Umbilical cord (tissue), 2 donors: ENCODE results near the gene FAM107B. TPM values are rescaled to one million over a fixed set of nuclear protein-coding genes. Genes with fewer than 3 reads are reported as not detected.
"Not testable (repeated sequence)": the region's sequence is repeated elsewhere in the genome, so short reads cannot be mapped to it uniquely, and the experiment has no call there.

Experiments
- DNase-seq: peaks from one replicate; pipeline ENCODE4 v3.0.0-alpha.2; 2015; ENCODE audit warnings: low spot score
- total RNA-seq: library from RNA; depleted of rRNA; stranded (reverse); fragments of >200 nt; gene quantifications from one replicate; pipeline ENCODE4 v1.2.3, GENCODE V29; 2014; ENCODE audit warnings: low replicate concordance; ENCODE audit not compliant: insufficient read depth

Gene FAM107B
- total RNA-seq = 27.4 TPM

DNA sequence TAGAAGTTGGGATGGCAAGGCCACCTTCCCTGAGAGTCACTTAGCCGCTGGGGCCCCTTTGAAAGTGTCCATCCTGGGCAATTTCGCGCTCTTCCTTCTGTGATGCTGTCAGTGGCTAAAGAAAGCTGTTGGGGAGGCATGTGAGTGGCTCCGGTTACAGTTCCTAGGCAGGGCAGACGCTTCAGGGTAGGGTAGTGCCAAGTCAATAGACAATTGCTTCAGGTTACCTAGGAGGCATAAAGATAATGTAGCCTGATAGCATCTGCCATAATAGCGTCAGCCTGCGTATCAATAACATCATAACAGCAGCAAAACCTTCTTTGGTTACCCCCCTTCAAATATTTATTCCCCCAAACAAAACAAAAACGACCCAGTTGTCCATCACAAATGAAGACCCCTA lies at the start of gene FAM107B:
TSS of gene FAM107B (minus strand) at position 101 of the 400 bp plus-strand sequence. CDS start 234 bp downstream, outside the sequence.
- no peak for DNase-seq

DNA sequence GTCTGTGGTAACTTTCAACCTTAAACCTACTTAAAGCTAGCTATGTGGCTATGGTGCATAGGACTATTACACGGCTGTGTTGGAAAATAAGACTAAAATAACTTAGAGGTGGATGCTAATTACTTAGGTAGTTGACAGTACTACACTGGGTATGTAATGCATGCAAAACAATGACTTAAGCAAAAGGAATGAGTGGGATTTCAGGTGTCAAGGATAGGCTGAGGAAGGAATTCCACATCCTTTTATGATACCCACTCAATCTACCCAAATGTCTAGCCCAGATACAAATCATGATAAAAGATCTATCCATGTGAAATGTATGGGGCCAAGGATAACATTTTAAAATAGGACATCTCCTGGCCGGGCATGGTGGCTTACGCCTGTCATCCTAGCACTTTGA lies 49.3 kb upstream of the FAM107B start:
- DNase-seq = no peak

DNA sequence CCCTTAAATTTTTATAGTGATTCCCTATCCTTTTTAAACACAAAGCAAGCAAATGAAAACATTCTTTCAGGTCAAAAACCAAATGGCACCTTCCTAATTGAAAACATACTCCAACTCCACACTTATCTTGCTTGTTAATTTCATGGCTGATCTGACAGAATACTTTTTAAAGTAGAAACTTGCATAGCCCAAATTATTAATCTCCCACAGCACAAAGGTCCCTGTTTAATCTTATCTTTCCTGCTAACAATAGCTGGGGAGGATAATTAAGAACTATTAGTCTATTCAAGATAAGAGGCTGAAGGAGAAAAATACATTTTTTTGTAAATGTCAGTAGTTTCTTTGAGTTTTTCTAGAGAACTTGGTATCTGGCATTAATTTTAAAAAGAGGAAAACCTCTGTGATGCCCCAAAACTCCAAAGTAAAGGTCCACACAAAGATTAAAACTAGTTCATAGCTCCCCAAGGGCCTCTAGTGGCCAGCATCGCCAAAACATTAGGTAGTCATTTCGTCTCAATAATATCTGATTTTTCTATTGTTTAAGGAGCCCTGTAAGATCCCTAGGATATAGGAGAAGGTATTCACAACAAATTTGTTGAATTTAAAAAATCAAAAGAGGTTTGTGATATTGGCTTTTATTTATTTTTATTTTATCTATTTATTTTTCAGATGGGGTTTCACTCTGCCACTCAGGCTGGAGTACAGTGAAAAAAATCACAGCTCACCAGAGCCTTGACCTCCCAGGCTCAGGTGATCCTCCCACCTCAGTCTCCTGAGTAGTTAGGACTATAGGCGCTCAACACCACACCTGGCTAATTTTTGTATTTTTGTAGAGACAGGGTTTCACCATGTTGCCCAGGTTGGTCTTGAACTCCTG lies 48.4 kb upstream of the FAM107B start:
- peak; percentile 60 for DNase-seq

DNA sequence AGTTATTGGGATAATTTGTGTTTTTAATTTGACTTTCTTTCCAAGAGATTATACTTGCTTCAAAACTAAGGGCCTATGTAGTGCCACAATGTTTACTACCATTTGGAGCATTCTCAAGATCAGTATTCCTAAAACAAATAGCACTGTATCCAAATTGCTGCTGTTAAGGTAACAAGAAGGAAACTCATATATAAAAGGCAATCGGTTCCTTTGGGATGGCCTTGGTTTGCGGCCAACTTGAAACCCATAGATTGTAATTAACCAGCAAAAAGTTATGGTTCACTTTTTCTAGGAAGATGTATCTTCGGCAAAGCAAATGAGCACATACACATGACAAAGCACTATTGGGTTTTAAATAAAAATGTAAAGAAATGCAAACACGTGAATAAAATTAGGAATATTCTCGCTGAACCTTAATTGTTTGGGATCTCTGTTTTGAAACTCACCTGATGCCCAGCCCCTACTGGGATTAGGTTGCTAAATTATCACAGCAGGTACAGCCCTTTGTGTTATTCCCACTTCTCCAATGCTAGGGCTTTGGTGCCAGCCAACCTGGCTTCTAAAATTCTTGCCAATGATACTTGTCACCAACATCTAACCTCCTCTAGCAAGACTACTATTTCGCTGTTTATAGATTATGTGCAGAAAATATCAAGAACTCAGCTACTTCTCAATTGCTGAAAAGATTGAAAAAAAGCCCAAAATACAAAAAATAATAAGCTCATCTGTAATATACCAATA lies 47.1 kb upstream of the FAM107B start:
- no peak for DNase-seq

DNA sequence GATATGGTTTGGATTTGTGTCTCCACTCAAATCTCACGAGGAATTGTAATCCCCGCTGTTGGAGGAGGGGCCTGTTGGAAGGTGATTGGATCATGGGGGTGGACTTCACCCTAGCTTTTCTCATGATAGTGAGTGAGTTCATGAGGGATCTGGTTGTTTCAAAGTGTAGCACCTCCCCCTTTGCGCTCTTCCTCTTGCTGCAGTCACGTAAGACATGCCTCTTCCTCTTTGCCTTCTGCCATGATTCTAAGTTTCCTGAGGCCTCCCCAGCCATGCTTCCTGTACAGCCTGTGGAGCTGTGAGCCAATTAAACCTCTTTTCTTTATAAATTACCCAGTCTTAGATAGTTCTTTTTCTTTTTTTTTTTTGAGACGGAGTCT lies 46.1 kb upstream of the FAM107B start:
- no peak for DNase-seq

DNA sequence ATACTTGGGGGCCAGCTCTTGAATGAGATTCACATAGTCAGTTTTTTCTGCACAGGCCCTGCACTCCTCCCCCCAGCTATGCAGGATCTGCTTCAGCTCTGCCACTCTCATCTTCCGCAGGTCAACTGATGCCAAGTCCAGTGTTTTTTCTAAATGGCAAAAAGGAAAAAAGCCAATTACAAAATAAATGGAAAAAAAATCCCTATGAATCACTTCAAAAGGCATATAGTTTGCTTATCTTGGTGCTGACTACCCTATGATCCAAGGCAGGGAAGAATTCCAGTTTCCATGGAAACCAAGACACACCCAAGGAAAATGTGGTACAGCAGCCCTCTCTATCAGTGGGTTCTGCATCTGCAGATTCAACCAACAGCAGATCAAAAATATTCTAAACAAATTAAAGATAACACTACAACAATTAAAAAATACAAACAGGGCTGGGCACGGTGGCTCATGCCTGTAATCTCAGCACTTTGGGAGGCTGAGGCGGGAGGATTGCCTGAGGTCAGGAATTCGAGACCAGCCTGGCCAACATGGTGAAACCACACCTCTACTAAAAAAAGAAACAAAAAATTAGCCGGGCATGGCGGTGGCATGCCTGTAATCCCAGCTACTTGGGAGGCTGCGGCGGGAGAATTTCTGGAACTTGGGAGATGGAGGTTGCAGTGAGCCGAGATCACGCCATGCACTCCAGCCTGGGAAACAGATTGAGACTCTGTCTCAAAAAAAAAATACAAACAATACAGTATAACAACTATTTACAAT lies 45.5 kb upstream of the FAM107B start:
- peak; percentile 93 for DNase-seq

DNA sequence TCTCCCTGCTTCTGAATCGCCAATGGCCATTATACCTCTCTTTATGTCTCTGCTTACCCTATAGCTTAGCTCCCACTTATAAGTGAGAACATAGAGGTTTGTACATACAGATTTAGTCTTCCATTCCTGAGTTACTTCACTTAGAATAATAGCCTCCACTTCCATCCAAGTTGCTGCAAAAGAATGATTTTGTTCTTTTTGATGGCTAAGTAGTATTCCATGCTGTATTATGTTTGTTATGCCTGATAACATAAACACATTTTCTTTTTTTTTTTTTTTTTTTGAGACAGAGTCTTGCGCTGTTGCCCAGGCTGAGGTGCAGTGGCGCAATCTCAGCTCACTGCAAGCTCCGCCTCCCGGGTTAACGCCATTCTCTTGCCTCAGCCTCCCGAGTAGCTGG lies 42.0 kb upstream of the FAM107B start:
- not testable (repeated sequence) for DNase-seq

DNA sequence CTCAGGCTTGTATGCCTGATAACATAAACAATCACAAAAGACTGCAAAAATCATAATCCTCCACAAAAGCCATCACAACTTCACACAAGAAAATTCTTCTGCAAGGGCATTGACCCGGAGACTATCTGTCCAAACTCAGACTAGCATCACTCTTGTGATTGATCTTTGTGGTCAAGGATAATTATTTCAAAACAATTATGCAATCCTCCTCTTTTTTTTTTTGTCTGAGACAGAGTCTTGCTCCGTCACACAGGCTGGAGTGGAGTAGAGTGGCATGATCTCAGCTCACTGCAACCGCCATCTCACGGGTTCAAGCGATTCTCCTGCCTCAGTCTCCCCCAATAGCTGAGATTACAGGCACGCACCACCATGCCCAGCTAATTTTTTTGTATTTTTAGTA lies 41.0 kb upstream of the FAM107B start:
- DNase-seq = no peak

DNA sequence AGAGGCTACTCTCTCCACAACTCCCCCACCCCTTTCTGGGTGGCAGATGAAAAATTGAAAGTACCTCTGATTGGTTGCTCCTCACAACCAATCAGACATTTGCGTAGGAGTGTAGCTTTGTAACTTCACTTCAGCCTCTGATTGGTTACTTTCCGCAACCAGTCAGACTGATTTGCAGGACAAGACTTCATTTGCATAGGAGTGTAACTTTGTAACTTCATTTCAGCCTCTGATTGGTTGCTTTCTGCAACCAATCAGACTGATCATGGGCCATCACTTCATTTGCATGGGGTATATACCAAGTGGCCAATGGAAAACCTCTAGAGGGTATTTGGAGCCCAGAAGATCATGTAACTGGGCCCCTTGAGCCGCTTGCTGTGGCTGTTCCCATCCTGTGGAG lies 37.6 kb upstream of the FAM107B start:
- DNase-seq = no peak

DNA sequence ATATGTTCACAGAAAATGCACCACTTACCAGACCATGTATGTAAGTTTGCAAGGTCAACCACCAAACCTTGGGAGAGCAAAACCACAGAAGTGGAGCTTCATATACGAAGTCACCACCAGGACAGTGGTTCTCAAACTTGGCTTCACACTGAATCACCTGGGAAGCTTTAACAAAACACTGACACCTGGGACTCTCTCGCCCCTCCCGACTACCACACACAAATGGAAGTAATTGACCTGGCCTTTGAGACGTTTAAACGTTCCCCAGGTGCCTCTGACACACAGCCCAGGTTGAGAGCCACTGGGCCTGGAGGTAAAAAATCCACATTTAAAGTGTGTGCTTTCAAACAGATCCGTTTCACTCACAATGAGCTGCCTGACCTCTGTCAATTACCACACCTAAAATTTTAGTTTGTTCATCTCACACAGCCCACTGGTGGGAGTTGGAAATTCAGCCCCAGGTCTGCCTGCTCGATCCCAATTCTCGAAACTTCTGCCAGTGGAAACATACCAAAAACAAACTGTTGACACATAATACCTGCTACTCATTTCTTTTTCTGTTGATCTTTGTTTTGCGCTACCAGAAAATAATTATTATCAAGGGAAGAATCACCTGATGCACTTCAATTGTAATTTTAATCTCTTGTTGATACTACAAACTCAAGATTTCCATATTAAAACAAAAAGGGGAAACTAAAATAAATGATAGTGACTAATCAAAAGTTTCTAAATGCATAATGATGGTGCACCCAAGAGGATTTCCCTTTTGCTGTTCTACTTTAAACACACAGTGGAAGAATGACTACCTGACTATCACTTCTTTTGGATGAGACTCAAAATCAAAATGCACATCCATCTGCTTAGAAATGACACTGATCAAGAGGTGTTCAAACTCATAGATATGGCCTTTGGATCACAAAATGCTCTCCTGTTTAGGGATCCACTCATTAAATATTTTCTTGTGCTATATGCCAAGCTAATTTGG lies 36.6 kb upstream of the FAM107B start:
- no peak for DNase-seq

DNA sequence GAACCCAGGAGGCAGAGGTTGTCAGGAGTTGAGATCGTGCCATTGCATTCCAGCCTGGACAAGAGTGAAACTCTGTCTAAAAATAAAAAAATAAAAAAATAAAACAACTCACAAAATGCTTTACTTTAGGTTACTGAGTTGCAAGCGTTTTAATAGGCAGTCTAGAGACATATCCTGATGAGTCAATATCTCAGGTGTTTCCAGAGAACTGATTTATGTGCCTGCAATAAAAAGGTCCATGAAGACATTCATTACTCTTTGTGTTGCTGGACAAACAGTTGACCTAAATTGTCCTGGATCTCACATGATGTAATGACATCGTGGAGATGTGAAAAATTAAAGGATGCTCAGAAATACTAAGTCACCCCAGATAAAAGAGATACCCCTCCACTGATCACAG lies 31.6 kb upstream of the FAM107B start:
- DNase-seq = no peak

DNA sequence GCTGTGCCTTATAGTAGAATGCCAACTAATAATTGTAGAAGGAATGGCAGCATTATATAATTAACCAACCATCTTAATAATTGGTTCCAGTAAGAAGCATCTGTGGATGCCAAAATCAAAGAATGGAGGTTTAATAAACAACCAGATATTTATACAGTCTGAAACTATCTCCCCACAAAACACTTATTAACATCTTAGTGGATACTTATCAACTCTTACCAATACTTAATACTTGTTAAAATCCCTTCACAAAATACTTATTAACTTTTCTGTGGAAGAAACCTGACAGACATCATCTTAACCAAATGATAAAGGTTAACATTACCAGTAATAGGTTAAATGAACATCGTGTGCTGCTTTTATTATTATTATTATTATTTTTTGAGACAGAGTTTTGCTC lies 29.1 kb upstream of the FAM107B start:
- DNase-seq = no peak

DNA sequence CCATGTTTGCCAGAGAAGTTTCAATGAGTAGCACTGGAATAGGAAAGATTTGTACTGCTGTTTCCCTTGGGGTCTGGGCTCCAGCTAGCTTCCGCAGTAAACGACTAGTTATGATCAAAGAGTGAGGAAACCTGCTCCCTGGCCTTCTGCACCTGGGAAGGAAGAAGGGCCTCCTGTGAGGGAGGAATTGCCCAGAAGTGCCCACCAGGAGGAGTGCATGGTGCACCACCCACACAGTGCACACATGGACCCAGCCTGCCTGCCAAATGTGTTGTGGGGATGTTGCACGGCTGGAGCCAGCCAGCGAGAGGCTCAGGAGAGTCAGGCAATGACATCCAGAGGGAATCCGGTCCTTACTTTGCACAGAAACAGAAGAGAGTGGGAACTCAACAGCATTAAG lies 27.0 kb upstream of the FAM107B start:
- DNase-seq = peak; percentile 42

DNA sequence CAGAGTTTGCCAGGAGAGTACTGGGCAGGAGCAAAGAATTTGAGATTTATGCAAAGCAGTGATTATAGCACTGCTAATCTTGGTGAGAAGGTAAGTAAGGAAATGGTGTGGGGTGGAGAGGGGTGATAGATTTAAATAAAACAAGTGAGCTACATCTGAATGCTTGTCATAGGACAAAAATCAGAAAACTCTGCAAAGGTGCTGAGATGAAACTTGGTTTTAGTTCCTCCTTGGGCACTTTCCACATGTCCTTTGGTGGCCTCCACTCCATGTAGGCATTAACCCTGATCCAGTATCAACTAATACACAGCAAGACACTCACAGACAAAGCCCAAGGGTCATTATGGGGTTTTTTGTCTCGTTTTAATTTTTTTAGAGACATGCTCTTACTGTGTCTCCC lies 25.7 kb upstream of the FAM107B start:
- DNase-seq = no peak

DNA sequence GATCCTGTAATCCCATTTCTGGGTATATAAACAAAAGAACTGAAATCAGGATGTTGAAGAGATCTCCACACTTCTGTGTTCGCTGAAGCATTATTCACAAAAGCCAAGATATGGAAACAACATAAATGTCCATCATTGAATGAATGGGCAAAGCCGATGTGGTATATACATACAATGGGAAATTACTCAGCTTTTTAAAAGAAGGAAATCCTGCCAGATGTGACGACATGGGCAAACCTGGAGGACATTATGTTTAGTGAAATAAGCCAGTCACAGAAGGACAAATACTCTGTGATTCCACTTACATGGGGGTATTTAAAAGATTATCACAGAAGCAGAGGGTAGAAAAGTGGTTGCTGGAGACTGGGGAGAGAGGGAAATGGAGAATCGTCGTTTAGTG lies 23.9 kb upstream of the FAM107B start:
- peak; percentile 30 for DNase-seq

DNA sequence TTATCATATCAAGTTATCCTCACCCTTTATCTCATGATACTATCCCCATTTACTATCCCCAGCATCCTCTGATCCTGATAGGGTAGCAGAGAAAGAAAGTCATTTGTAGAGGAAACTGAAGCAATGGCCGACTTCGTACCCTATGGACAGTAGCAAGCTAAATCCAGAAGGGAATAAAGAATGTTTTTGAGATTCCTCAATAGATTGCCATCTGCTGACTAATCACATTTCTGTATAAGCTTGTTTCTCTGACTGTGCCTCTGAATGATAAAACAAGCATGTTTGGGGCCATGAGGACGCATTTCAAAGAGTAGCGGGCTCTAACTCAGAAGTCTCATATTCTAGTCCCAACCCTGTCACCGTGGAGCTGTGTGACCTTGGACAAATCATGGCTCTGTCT lies 13.2 kb upstream of the FAM107B start:
- DNase-seq = peak; percentile 17

DNA sequence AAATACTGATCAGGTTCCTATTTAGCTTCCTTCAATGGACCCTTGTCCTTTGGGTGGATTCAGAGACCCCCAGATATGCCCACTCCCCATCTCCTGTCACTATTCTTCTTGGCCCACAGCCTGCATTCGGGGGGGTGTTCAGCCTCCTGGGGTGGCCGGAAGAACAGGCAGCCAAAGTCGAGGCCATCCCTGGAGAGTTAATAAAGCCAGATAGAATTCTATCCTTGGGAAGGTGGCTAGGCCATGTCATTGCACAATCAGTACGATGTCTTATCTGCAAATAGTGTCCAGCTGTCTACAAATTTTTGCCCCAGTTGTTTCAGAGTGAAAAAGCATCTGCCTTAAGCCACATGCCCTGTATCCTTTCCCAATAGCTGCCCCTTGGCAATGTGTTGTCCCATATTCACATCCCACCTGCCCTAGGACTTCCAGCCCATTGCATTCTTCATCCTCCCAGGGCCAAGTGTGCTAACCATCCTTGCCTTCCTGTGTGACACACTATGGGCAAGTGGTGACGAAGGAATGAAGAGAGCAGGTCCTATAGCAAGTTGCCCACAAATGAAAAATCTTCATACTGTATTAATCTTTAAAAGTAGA lies 9.9 kb upstream of the FAM107B start:
- DNase-seq = no peak

DNA sequence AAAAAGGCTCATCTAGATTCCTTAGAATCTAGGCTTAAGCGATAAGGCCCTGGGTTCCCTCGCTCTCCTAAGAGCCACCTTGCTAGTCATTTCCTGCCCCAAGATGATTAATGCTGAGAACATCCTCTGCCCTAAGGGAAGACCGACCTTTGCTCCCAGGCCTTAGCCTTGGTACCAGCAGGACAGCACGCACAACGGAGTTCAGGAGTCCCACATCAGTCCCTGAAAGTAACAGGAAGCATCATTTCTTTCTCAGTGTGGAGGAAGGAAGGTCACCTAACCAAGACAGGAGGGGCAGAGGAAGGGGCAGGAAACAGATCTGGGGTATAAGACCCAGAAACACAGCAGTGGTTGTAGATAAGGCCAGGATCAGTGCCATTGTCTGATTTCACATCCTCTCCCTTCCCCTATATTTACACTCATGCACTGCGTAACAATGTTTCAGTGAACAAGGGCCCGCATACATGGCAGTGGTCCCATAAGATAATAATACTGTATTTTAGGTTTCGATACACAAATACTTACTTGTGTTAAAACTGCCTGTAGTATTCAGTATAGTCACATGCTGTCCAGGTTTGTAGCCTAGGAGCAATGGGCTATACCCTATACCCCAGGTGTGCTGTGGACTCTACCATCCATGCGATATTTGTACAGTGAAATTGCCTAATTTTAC lies 8.1 kb upstream of the FAM107B start:
- DNase-seq = no peak

DNA sequence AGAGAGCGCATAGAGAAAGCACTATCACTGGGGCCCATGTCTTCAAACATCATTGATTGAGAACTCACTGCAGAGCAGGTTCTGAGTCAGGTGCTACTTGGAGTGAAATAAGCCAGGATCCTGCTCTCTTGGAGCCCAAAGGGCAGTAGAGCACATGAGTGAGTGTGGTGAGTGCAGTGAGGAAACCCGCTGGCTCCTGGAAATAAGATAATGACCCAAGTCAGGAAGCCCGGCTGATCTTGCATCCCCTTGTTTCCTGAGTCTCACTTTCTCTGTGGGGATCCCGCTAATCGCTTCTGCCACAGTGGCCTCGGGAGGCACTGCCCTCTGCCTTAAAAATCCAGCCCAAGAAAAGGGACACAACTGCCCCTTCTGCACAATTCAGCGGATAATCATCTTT lies 7.1 kb upstream of the FAM107B start:
- DNase-seq = no peak
